Muscle of leg (tissue), 11 donors: Measurements from ENCODE around the gene BRD4. TPM values are rescaled to one million over a fixed set of nuclear protein-coding genes. Genes with fewer than 3 reads are reported as not detected.

Experiments used
- DNase-seq: peaks from one replicate; pipeline ENCODE4 v3.0.0; 2013
- H3K27ac ChIP-seq: one replicate; pipeline ENCODE4 v1.5.1; 2013; ENCODE audit warnings: mild to moderate bottlenecking, low read length, control low read depth
- H3K27me3 ChIP-seq: one replicate; pipeline ENCODE4 v1.6.1; 2013; ENCODE audit warnings: low read length; ENCODE audit not compliant: control insufficient read depth, insufficient read depth
- H3K36me3 ChIP-seq: one replicate; pipeline ENCODE4 v1.6.1; 2013; ENCODE audit warnings: low read length; ENCODE audit not compliant: control insufficient read depth, insufficient read depth
- H3K4me1 ChIP-seq: one replicate; pipeline ENCODE4 v1.6.1; 2013; ENCODE audit warnings: low read length; ENCODE audit not compliant: control insufficient read depth, insufficient read depth
- H3K4me3 ChIP-seq: one replicate; pipeline ENCODE4 v1.5.1; 2013; ENCODE audit warnings: low read length, control low read depth
- H3K9me3 ChIP-seq: replicated peaks from 2 replicates; pipeline ENCODE4 v1.6.1; 2013; ENCODE audit warnings: low read depth, low read length; ENCODE audit not compliant: control insufficient read depth
- WGBS: methylation state at CpG from one replicate; pipeline ENCODE4 v1.1.5; 2013; ENCODE audit warnings: missing lambda C conversion rate; ENCODE audit not compliant: insufficient coverage; 5-methylcytosine and 5-hydroxymethylcytosine counted together
- polyA plus RNA-seq, 8 donors: library from polyadenylated mRNA; unstranded; fragments of 120-200 nt; gene quantifications; one replicate each; pipeline versions ENCODE4 v1.2.1 to v1.2.3, GENCODE V29; 2013; ENCODE audit warnings: inconsistent platforms in 1 of 8, low replicate concordance in 1 of 8; ENCODE audit not compliant: insufficient read length in 8 of 8, insufficient read depth in 1 of 8
- total RNA-seq: library from RNA; stranded (reverse); fragments of 120-200 nt; gene quantifications from one replicate; pipeline ENCODE4 v1.2.4, GENCODE V29; 2013

BRD4 gene
- total and polyA plus RNA-seq, 9 donors: 14.5 to 51.5 (median 37.8) TPM

DNA sequence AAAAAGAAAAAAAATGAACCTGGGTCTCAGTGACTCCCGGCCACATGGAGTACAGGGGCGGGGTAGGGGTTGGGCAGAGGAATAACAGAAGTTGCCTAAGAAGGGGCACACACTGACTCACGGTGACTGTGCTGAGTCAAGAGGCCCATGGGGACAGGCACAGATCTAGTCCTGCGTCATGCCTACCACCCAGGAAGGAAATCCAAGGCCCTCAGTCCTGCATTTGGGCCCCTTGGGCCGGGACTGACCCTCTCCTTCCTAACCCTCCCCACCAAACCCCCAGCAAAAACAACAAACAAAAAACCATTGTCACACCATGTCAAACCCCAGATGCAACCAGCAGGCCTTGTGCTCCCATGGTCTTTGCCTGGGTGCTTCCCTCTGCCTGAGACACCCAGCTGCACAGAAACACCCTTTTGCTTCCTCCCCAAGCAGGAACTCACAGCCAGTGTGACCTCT, 122.0 kb downstream of the BRD4 start:
- no peaks in the 10 kb centered on the region for H3K36me3 ChIP-seq
- 58% methylated on average over 5 of the region's 5 CpGs for WGBS
- no peaks in the 10 kb centered on the region for H3K27me3 ChIP-seq
- no peak overlapping the region for H3K4me3 ChIP-seq
- peak overlapping the region; percentile 13 for H3K27ac ChIP-seq
- peaks cover 18% of the 10 kb centered on the region for H3K4me1 ChIP-seq
- no peak for DNase-seq
- H3K9me3 ChIP-seq: no peaks in the 10 kb centered on the region

DNA sequence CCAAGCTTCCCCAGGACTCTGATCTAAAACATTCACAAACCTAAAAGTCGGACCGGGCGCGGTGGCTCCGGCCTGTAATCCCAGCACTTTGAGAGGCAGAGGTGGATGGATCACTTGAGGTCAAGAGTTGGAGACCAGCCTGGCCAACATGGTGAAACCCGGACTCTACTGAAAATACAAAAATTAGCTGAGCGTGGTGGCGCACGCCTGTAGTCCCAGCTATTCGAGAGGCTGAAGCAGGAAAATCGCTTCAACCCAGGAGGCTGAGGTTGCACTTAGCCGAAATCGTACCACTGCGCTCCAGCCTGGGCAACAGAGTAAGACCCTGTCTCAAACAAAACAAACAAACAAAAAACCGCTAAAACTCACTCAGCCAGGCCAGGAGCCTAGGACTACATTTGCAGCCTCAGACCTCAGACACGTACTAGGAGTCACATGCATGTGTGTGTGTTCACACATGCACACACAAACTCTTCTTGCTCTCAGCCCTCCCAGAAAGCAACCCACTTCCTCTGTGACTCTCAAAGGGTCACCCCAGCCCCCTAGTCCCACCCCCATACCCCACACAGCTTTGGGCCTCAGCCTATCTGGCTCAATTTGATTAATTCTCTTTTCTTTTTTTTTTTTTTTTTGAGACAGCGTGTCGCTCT, 130.8 kb downstream of the BRD4 start:
- H3K27me3 ChIP-seq: peaks cover 9% of the 10 kb centered on the region
- H3K27ac ChIP-seq: peak overlapping the region; percentile 62
- WGBS: 85% methylated on average over 16 of the region's 18 CpGs
- peak overlapping the region; percentile 42 for H3K4me3 ChIP-seq
- peaks cover 15% of the 10 kb centered on the region for H3K36me3 ChIP-seq
- peaks cover 30% of the 10 kb centered on the region for H3K4me1 ChIP-seq
- no peaks in the 10 kb centered on the region for H3K9me3 ChIP-seq
- no peak for DNase-seq

DNA sequence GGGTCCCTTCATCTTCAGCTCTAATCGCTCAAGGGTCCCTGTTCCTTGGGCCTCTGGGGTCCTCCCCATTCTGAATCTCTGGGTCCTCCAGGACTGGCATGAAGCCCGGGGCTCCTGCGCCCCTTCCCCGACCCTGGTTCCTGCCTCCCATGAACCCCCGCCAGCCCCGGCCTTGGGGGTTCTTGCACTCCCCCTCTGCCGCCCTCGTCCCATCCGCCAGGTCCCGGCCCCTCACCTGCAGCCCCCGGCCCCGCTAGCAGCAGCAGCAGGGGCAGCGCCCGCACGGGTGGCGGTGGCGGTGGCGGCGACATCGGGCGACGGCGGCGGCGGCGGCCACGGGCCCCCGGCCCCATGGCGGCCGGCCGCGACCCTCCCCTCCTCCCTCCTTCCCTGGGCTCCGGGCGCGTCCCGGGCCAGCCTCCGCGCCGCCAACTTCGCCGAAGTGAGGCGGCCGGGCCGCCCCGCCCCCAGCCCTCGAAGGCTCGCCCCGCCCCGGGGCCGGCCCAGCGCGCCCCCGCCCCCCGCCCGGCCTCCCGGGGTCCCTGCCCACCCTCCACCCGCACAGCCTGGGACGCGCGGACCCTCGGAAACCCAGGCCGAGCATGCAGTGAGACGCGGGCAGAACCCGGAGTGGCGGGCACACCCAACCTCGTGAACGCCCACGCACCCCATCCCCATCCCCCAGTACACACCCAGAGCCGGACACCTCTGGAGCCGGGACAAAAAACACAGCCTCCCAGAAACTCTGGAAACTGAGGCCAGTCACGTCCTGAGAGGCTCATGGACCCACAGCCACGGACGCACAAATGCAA, 131.6 kb downstream of the BRD4 start, which contains the start of gene NOTCH3:
Gene NOTCH3 (minus strand): TSS at position 443 of the 812 bp plus-strand sequence. CDS start 90 bp downstream, at position 353.
- Histone ChIP-seq H3K4me1 (peaks cover 37% of the 10 kb centered on the region), H3K4me3 (peak within 1 kb of the TSS; percentile 90), H3K9me3 (no peaks in the 10 kb centered on the region), H3K27ac (peak within 1 kb of the TSS; percentile 92), H3K27me3 (peaks cover 11% of the 10 kb centered on the region), H3K36me3 (peaks cover 20% of the 10 kb centered on the region)
- WGBS: under 1% methylated on average over 47 of the region's 74 CpGs
- peak; percentile 66 for DNase-seq

DNA sequence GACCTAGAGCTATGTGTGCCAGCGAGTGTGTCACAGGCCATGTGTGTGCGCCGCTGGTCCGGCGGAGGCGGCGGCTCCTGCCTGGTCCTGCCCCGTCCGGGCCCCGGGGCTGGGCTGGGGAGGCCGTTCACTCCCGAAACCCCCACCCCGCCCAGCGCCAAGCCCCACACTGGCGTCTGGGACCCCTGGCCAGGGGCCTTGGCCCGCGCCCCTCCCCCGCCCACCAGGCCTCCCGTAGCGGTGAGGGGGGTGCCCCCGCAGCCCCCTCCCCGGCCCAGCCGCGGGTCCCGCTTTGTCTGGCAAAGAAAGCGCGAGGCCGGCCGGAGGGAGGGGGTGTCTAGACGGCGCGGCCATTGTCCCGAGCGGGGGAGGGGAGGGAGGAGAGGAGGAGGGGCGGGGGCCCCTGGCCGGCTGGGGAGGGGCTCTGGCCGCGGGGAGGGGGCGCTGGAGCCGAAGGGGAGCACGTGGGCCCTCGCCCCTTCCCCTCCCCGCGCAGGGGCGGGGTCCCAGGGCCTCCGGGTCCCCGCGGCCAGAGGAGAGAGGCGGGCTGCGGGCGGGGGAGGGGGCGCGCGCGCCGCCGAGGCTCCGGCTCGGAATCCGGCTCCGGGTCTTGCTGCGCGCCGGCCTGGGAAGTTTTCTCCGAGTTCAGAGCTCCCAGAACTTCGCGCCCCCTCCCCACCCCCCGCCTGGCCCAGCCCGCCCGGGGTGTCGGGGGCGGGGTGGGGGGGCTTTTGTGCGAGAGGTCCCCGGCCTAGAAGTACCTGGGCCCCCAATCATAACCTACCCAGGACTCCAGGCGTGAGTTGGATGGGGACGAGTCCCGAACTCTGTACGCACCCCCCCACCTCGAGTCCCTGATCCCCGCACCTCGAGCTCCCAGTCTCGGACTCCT, 132.4 kb downstream of the BRD4 start:
- peak; percentile 89 for DNase-seq
- Histone ChIP-seq H3K9me3 (no peaks in the 10 kb centered on the region), H3K36me3 (peaks cover 22% of the 10 kb centered on the region), H3K4me1 (peaks cover 40% of the 10 kb centered on the region), H3K27ac (peak overlapping the region; percentile 92), H3K4me3 (peak overlapping the region; percentile 90), H3K27me3 (peaks cover 11% of the 10 kb centered on the region)
- 1% methylated on average over 33 of the region's 82 CpGs for WGBS

DNA sequence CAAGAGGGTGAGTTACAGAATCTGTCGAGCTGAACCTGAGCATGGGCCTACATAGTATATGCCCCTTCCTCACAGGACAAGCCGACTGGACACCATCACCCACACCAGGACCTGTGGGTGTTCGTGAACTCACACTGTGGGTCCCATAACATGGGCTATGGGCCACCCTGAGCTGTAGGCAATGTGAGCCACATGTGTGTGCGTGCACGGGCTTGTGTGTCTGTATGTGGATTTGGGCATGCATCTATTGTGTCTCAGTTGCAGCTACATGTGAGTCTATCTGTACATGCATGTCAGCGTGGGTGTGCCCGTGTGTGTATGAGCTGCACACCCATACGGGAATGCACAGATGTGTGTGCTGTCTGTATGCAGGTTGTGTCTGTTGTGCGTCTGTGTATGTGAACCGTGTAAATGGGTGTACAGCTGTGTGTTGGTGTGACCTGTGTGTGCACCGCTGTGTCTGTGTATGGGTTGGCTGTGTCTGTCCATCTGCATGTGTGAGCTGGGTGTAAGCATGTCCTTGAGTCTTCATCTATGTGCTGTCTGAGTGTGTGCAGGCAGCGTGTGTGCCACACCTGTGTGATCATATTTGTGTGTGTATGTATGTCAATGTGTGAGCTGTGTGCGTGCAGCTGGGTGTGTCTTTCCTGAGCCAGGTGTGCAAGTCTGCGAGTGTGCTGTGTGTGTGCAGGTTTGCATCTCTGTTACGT, 133.2 kb downstream of the BRD4 start:
- Histone ChIP-seq H3K4me1 (peaks cover 42% of the 10 kb centered on the region), H3K27me3 (peaks cover 13% of the 10 kb centered on the region), H3K36me3 (peaks cover 23% of the 10 kb centered on the region), H3K27ac (peak overlapping the region; percentile 42), H3K4me3 (peak overlapping the region; percentile 90), H3K9me3 (no peaks in the 10 kb centered on the region)
- 50% methylated on average over 11 of the region's 15 CpGs for WGBS
- no peak for DNase-seq

DNA sequence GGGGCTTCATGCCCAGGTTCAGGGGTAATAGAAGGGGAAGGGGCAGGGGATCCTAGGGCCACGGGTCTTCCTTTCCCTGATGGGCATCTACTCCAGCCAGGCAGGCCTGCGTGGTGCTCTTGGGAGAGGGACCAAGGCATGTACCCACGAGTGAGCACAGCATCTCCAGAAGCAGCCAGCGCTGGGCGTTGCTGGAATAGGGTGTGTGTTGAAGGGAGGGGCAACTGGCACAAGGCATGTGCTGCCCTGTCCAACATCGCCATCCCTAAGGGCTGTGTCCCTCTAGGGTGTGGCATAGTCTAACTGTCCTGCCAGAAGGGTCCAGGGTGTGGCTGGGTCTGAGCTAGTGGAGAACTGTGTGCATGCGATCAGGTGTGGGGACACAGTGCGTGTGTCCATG, 134.4 kb downstream of the BRD4 start:
- no peaks in the 10 kb centered on the region for H3K9me3 ChIP-seq
- peaks cover 13% of the 10 kb centered on the region for H3K27me3 ChIP-seq
- H3K4me3 ChIP-seq: peak overlapping the region; percentile 14
- 27% methylated on average over 7 of the region's 8 CpGs for WGBS
- H3K4me1 ChIP-seq: peaks cover 42% of the 10 kb centered on the region
- peak; percentile 66 for DNase-seq
- peak overlapping the region; percentile 79 for H3K27ac ChIP-seq
- peaks cover 28% of the 10 kb centered on the region for H3K36me3 ChIP-seq

DNA sequence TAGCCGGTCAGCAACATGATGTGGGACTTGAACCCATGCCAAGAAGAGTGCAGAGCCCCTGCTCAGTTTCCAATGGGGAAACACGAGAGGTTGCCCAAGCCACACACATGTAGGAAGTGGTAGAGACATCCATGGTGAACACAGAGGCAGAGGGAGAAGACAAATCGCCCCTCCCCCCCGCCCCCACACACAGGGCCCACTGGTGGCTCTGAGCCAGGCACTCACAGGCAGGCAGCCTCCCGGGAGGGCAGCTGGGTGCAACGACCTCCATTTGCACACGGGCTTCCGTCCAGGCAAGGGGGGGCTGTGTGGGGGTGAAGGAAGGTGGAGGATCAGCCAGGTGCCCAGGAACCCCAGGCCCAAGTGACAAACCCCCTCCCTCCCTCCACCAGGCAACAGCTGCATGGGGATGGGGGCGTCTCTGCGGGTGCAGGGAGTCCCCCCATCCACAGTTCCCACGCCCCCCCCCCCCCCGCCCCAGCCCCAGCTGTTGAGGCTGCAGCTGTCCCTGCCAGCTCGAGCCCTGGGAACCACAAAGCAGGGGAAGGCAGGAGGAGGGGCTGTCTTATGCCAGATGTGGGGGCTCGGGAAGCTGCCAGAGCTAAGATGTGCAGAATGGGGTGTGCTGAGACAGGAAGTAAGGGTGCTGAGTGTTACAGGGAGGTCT, 134.9 kb downstream of the BRD4 start:
- peaks cover 32% of the 10 kb centered on the region for H3K36me3 ChIP-seq
- H3K9me3 ChIP-seq: no peaks in the 10 kb centered on the region
- DNase-seq: peak; percentile 80
- H3K27me3 ChIP-seq: peaks cover 9% of the 10 kb centered on the region
- WGBS: 25% methylated on average over 3 of the region's 14 CpGs
- H3K4me3 ChIP-seq: peak overlapping the region; percentile 14
- peak overlapping the region; percentile 79 for H3K27ac ChIP-seq
- peaks cover 42% of the 10 kb centered on the region for H3K4me1 ChIP-seq

DNA sequence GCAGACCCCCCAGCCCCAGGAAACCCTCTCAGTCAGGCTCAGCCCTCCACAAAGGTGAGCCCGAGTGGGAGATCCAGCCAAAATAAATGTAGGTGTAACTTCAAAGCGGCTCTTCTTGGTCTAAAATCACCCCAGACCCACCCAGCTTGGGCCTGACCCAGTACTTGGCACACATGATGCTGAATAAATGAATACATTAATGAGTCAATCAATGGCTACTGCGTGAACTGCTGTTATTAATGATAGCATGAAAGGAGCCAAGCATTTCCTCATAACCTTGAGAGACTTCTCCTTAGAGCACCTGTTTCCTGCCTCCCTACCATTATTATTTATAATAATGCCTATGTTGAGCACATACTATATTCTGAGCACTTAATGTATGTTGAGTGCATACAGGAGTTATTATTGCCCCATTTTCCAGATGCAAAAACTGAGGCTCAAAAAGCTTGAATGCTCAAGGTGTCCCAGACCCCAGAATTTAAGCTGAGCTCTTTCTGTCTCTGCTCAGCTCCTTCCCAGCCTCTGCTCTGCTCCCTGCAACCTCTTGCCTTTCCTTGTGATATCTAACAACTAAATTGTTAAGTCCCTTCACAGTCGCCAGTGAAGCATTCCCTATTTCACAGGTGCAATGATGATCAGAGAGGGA, 135.9 kb downstream of the BRD4 start:
- no CpG with 5 or more reads among the region's 4 CpGs for WGBS
- Histone ChIP-seq H3K36me3 (peaks cover 42% of the 10 kb centered on the region), H3K9me3 (no peaks in the 10 kb centered on the region), H3K27me3 (peaks cover 9% of the 10 kb centered on the region), H3K4me1 (peaks cover 42% of the 10 kb centered on the region), H3K27ac (peak overlapping the region; percentile 49), H3K4me3 (peak overlapping the region; percentile 34)
- DNase-seq: no peak
